HTERT RPE-1 (cell line): ENCODE results near the gene P2RX3.

Source experiments
- in situ Hi-C: fragments of 300-500 bp; cut with MboI; formaldehyde crosslinking; loops from 4 replicates; pipeline ENCODE4 v1.14.3; 2020; ENCODE audit warnings: low sequenced_read_pairs

The P2RX3 gene

GRCh38 chr11:57414612-57415212, 76.6 kb downstream of the P2RX3 start:
- in situ Hi-C loops = no loop called here

- in situ Hi-C loops = no loop called here
Observed at GRCh38 chr11:57416436-57416835, 78.3 kb downstream of the P2RX3 start.

- in situ Hi-C loops = no loop called here
Observed at GRCh38 chr11:57417056-57417455, 78.9 kb downstream of the P2RX3 start.

- in situ Hi-C loops = no loop called here
Observed at GRCh38 chr11:57418131-57418530, 80.0 kb downstream of the P2RX3 start.

GRCh38 chr11:57419146-57419545, 81.0 kb downstream of the P2RX3 start:
- in situ Hi-C loops = no loop called here

GRCh38 chr11:57421066-57421465, 82.9 kb downstream of the P2RX3 start:
- in situ Hi-C loops = no loop called here

GRCh38 chr11:57421805-57422204, 83.7 kb downstream of the P2RX3 start:
- in situ Hi-C loops = no loop called here
